NT2/D1 (cell line): ENCODE data around the gene DRD3.

Experiments
- YY1 ChIP-seq: IDR thresholded peaks from 2 replicates; pipeline ENCODE4 v1.6.1; 2011; ENCODE audit not compliant: insufficient read length, insufficient read depth
- ZNF274 ChIP-seq: IDR thresholded peaks from 2 replicates; pipeline ENCODE4 v1.6.1; 2011; ENCODE audit warnings: mild to moderate bottlenecking, low read depth, low read length

DNA sequence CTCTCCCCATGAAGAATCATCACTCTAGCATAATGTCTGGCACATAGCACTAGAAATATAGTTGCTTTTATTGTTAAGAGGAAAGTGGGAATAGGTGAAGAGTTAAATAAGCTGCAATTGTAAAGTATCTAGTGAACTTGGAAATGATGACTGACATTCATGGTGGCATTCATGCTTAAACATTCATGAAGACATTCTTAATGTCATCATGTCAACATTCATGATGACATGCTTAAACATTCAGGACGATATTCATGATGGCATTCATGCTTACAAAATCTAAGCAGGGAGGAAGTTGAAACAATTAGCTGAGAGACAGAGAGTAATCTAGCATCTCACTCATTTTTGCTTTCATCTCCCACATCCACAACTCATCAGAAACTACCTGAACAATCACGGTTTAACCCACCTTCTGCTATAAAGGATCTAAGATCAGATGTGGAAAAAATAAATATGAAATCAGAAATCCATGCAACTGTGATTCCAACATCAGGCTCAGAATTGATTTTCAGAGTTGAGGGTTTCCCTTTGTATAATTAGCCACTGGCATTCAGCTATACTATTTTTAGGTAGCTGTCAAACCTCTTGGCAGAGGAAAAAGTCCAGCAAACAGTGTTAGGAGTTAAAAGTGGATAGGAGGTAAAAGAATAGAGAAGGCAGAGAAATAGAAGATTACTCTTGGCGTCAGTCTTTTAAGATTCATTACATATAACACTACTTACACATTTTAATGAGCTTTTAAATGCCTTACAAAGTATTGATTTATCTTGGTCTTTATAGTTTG lies 3.5 kb downstream of the DRD3 start:
- TF ChIP-seq YY1 (no peak), ZNF274 (no peak)
